Activated CD4-positive, alpha-beta T cell treated with anti-CD3 and anti-CD28 coated beads for 1 hour (primary cell): ENCODE data around the gene FAM216A.
"Not testable (repeated sequence)": the region's sequence is repeated elsewhere in the genome, so short reads cannot be mapped to it uniquely, and the experiment has no call there.

Source experiments
- DNase-seq: peaks from one replicate; pipeline ENCODE4 v3.0.0-alpha.2; 2020

FAM216A gene

GRCh38 chr12:110468214-110469048 lies at the start of gene FAM216A, which contains the start of gene GPN3:
Gene FAM216A, plus strand, starts transcription at chr12:110468845. Its CDS starts 31 bp downstream, at chr12:110468876.
Gene GPN3, minus strand, starts transcription at chr12:110468257. Its CDS starts 54 bp downstream, at chr12:110468203.
- peak; percentile 91 for DNase-seq

- not testable (repeated sequence) for DNase-seq
Measured at GRCh38 chr12:110420644-110421043, 48.0 kb upstream of the FAM216A start.

GRCh38 chr12:110421159-110421661 lies 47.4 kb upstream of the FAM216A start:
- no peak for DNase-seq

- no peak for DNase-seq
Measured at GRCh38 chr12:110421701-110422100, 46.9 kb upstream of the FAM216A start.

- no peak for DNase-seq
Measured at GRCh38 chr12:110424237-110424636, 44.4 kb upstream of the FAM216A start.

- DNase-seq = no peak
Measured at GRCh38 chr12:110426406-110426805, 42.2 kb upstream of the FAM216A start.

GRCh38 chr12:110429676-110430075 lies 39.0 kb upstream of the FAM216A start:
- DNase-seq = not testable (repeated sequence)

GRCh38 chr12:110431957-110432587 lies 36.6 kb upstream of the FAM216A start:
- no peak for DNase-seq

- no peak for DNase-seq
Measured at GRCh38 chr12:110436231-110436630, 32.4 kb upstream of the FAM216A start.

- DNase-seq = no peak
Measured at GRCh38 chr12:110444455-110444854, 24.2 kb upstream of the FAM216A start.

- DNase-seq = peak; percentile 91
Measured at GRCh38 chr12:110449799-110450497, 18.7 kb upstream of the FAM216A start, which contains the start of gene ARPC3. Gene ARPC3, minus strand, starts transcription at chr12:110450337. Its CDS starts 77 bp downstream, at chr12:110450260.

GRCh38 chr12:110451263-110451662 lies 17.4 kb upstream of the FAM216A start:
- DNase-seq = no peak

GRCh38 chr12:110453569-110454296 lies 14.9 kb upstream of the FAM216A start:
- DNase-seq = no peak

GRCh38 chr12:110458756-110459155 lies 9.9 kb upstream of the FAM216A start:
- DNase-seq = no peak

- DNase-seq = not testable (repeated sequence)
Measured at GRCh38 chr12:110461189-110461588, 7.5 kb upstream of the FAM216A start.

GRCh38 chr12:110465024-110465423 lies 3.6 kb upstream of the FAM216A start:
- no peak for DNase-seq

- DNase-seq = not testable (repeated sequence)
Measured at GRCh38 chr12:110465765-110466164, 2.9 kb upstream of the FAM216A start.

GRCh38 chr12:110466791-110467190 lies 1.9 kb upstream of the FAM216A start:
- no peak for DNase-seq

GRCh38 chr12:110467847-110468213 lies 815 bp upstream of the FAM216A start:
- DNase-seq = no peak

- DNase-seq = no peak
Measured at GRCh38 chr12:110475426-110475825, 6.8 kb downstream of the FAM216A start.

- no peak for DNase-seq
Measured at GRCh38 chr12:110498984-110499706, 30.5 kb downstream of the FAM216A start.

GRCh38 chr12:110501399-110501751 lies 32.7 kb downstream of the FAM216A start:
- no peak for DNase-seq
